H1 (cell line): Measurements from ENCODE around the gene TTC23. TPM values are rescaled to one million over a fixed set of nuclear protein-coding genes. Genes with fewer than 3 reads are reported as not detected.

Experiments used
- CHD2 ChIP-seq: IDR thresholded peaks from 2 replicates; pipeline ENCODE4 v1.6.1; 2012; ENCODE audit warnings: low read length, improper control_type of control experiment
- EGR1 ChIP-seq: IDR thresholded peaks from 2 replicates; pipeline ENCODE4 v1.6.1; 2011; ENCODE audit warnings: low read depth, low read length, borderline replicate concordance
- GABPA ChIP-seq: IDR thresholded peaks from 2 replicates; pipeline ENCODE4 v1.6.1; 2011; ENCODE audit warnings: mild to moderate bottlenecking, low read length, moderate library complexity, borderline replicate concordance; ENCODE audit not compliant: insufficient read depth
- JUN ChIP-seq: IDR thresholded peaks from 2 replicates; pipeline ENCODE4 v1.6.1; 2011; ENCODE audit warnings: low read depth, mild to moderate bottlenecking, improper control_type of control experiment, low read length
- NRF1 ChIP-seq: IDR thresholded peaks from 2 replicates; pipeline ENCODE4 v1.6.1; 2011; ENCODE audit warnings: mild to moderate bottlenecking, low read depth, low read length, improper control_type of control experiment
- RAD21 ChIP-seq, 2 experiments: IDR thresholded peaks in 1 of 2; conservative IDR thresholded peaks in 1 of 2; 2 replicates each; pipeline ENCODE4 v1.6.1; 2011; ENCODE audit warnings: low read depth in 2 of 2, low read length in 2 of 2, improper control_type of control experiment in 1 of 2, inconsistent platforms in 1 of 2, mild to moderate bottlenecking in 1 of 2, moderate library complexity in 1 of 2
- RFX5 ChIP-seq: IDR thresholded peaks from 2 replicates; pipeline ENCODE4 v1.6.1; 2011; ENCODE audit warnings: low read depth, low read length, improper control_type of control experiment, borderline replicate concordance
- SIN3A ChIP-seq, 2 experiments: IDR thresholded peaks in 1 of 2; conservative IDR thresholded peaks in 1 of 2; 2 replicates each; pipeline ENCODE4 v1.6.1; 2011 to 2012; ENCODE audit warnings: low read length in 2 of 2, improper control_type of control experiment in 1 of 2, low read depth in 1 of 2, mild to moderate bottlenecking in 1 of 2
- polyA plus RNA-seq, 7 experiments: library from polyadenylated mRNA; depleted of rRNA in 3 of 7; stranded (reverse) in 5 of 7; unstranded in 2 of 7; fragments of >200 nt in 5 of 7; fragments of 200-250 nt in 2 of 7; gene quantifications; 1 replicate in 5 of 7; 2 replicates in 1 of 7; 4 replicates in 1 of 7; pipeline versions ENCODE4 v1.2.1 to v1.2.3, GENCODE V29; 2011 to 2013; ENCODE audit warnings: missing spikeins in 2 of 7, mixed read lengths in 2 of 7
- total RNA-seq: library from RNA; stranded (reverse); fragmentation: NEBNext Ultra II Directional; extraction: Animal tissue kit (Norgen Biotek cat#: 25700); gene quantifications from 2 replicates; pipeline ENCODE4 v1.2.1, GENCODE V29; 2021

The TTC23 gene
- total and polyA plus RNA-seq, 2 of the 8 experiments (the other 6 are each of a cell fraction or from before 2014, with no cell fraction given), result 4.8 to 23.0 TPM

- no peak for TF ChIP-seq JUN
- TF ChIP-seq RAD21 (IDR thresholded peaks at IDR 0.05 in 1 of 2, conservative IDR thresholded peaks at IDR 0.05 in 1 of 2; ENCODE audit: low read depth in 2 of 2, low read length in 2 of 2), result no peak
- TF ChIP-seq EGR1, result no peak
- TF ChIP-seq GABPA, result no peak
- TF ChIP-seq RFX5, result no peak
- TF ChIP-seq SIN3A (conservative IDR thresholded peaks at IDR 0.05 in 1 of 2, IDR thresholded peaks at IDR 0.05 in 1 of 2; ENCODE audit: low read depth in 1 of 2, low read length in 2 of 2), result no peak
- TF ChIP-seq CHD2, result no peak
- TF ChIP-seq NRF1, result no peak
These were observed 131.7 kb downstream of the TTC23 start (continued) for GRCh38 chr15:99117563-99118257.
